ENCODE measurements around the gene AOPEP.

Gene AOPEP

GRCh38 chr9:94925751-94926430 is 199.4 kb downstream of the AOPEP start:
- ChIA-PET CTCF (no interaction called here), POLR2A (no interaction called here)

GRCh38 chr9:94926431-94926800 is 199.9 kb downstream of the AOPEP start:
- ChIA-PET CTCF (no interaction called here), POLR2A (no interaction called here)
- H3K4me3 ChIP-seq (ENCODE audit: low read depth, low read length), result no peak overlapping the region
- TF ChIP-seq ZNF704 (tag by site-specific recombination; IDR thresholded peaks at IDR 0.05), result no peak
- no peak for TF ChIP-seq ZNF354C (tag by site-specific recombination; IDR thresholded peaks at IDR 0.05; ENCODE audit: borderline replicate concordance, low read depth)
- no peak for TF ChIP-seq ZNF513 (tag by site-specific recombination; IDR thresholded peaks at IDR 0.05)
- no peak for TF ChIP-seq ZNF248 (tag by site-specific recombination; IDR thresholded peaks at IDR 0.05)
- no peak for TF ChIP-seq TRIM28 (IDR thresholded peaks at IDR 0.05; ENCODE audit: borderline replicate concordance, low read length)
- no peak for TF ChIP-seq ELK4 (IDR thresholded peaks at IDR 0.05; ENCODE audit: borderline replicate concordance, low read depth, low read length)
- no peak for TF ChIP-seq ZNF174 (tag by site-specific recombination; IDR thresholded peaks at IDR 0.05)
- TF ChIP-seq ZNF391 (tag by site-specific recombination; IDR thresholded peaks at IDR 0.05; ENCODE audit: borderline replicate concordance, low read depth), result no peak
- no peak for TF ChIP-seq PRDM1 (tag by site-specific recombination; IDR thresholded peaks at IDR 0.05)
- TF ChIP-seq ZNF362 (tag by site-specific recombination; IDR thresholded peaks at IDR 0.05), result no peak
- no peak for TF ChIP-seq IKZF3 (tag by site-specific recombination; IDR thresholded peaks at IDR 0.05)
- TF ChIP-seq MEIS1 (CRISPR knock-in tag; IDR thresholded peaks at IDR 0.05; ENCODE audit: borderline replicate concordance), result no peak
- TF ChIP-seq ZXDB (tag by site-specific recombination; IDR thresholded peaks at IDR 0.05), result no peak
- no peak for TF ChIP-seq KLF8 (tag by site-specific recombination; IDR thresholded peaks at IDR 0.05)
- TF ChIP-seq ZNF521 (tag by site-specific recombination; IDR thresholded peaks at IDR 0.05), result no peak
- H3K36me3 ChIP-seq (ENCODE audit: control insufficient read depth in 2 of 2, insufficient read depth in 1 of 2, low read length in 2 of 2), result no peaks in the 10 kb centered on the region
- H3K27ac ChIP-seq (ENCODE audit: extremely low read depth, low read depth, low read length), result no peak overlapping the region
- no peaks in the 10 kb centered on the region for H3K4me1 ChIP-seq (ENCODE audit: control insufficient read depth, insufficient read depth, low read length)
- H3K9me3 ChIP-seq (ENCODE audit: control insufficient read depth, insufficient read depth, low read depth, low read length), result no peaks in the 10 kb centered on the region

More at GRCh38 chr9:94925751-94926430, 199.4 kb downstream of the AOPEP start:
- H3K36me3 ChIP-seq (ENCODE audit: control insufficient read depth in 2 of 2, insufficient read depth in 1 of 2, low read length in 2 of 2), result no peaks in the 10 kb centered on the region
- no peaks in the 10 kb centered on the region for H3K4me1 ChIP-seq (ENCODE audit: control insufficient read depth, insufficient read depth, low read length)
- H3K27ac ChIP-seq (ENCODE audit: extremely low read depth, low read depth, low read length), result no peak overlapping the region
- TF ChIP-seq ZNF768 (tag by site-specific recombination; IDR thresholded peaks at IDR 0.05) (no peak), ZNF18 (tag by site-specific recombination; IDR thresholded peaks at IDR 0.05) (no peak), MEIS1 (CRISPR knock-in tag; IDR thresholded peaks at IDR 0.05; ENCODE audit: borderline replicate concordance) (no peak), ZNF560 (tag by site-specific recombination; IDR thresholded peaks at IDR 0.05; ENCODE audit: borderline replicate concordance) (no peak), ZXDB (tag by site-specific recombination; IDR thresholded peaks at IDR 0.05) (no peak), RBAK (tag by site-specific recombination; IDR thresholded peaks at IDR 0.05) (no peak)
- no peaks in the 10 kb centered on the region for H3K9me3 ChIP-seq (ENCODE audit: control insufficient read depth, insufficient read depth, low read depth, low read length)
- H3K4me3 ChIP-seq (ENCODE audit: low read depth, low read length), result no peak overlapping the region

Data from HEK293 (cell line).